ENCODE results near the gene DAB2IP.

- TF ChIP-seq CTCF (IDR thresholded peaks at IDR 0.05) = no peak
- no peak for TF ChIP-seq ZFX (IDR thresholded peaks at IDR 0.05; ENCODE audit: borderline replicate concordance)
These were observed 30.8 kb downstream of the DAB2IP start for GRCh38 chr9:121682201-121682600.
